Stimulated activated CD8-positive, alpha-beta memory T cell treated with anti-CD3 and anti-CD28 coated beads, Interleukin-15, amount 100 ng/mL, for 4 hours (primary cell): ENCODE data around the gene RASGRF2.

ENCODE experiments used
- DNase-seq, 2 donors: peaks; one replicate each; pipeline ENCODE4 v3.0.0-alpha.2; 2020; ENCODE audit warnings: low read depth in 2 of 2

RASGRF2 gene

DNA sequence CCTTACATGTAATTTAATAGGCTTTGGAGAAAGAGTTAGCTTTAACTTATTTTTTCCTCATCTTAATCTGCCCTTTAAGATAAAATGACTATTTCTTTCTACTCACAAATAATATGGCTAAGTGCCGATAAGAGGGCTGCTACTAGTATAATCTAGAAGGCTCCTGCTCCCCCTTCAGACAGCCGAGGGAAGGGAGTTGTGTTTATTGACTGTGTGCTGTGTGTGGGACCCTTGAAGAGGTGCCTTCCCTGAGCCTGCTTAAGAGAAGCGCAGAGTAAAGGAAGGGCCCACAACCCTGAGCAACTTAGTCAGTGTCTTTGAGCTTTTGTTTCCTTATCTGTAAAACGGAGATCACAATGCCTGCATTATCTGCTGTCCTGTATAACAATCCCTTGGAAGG is 244.9 kb downstream of the RASGRF2 start:
- no peak for DNase-seq

DNA sequence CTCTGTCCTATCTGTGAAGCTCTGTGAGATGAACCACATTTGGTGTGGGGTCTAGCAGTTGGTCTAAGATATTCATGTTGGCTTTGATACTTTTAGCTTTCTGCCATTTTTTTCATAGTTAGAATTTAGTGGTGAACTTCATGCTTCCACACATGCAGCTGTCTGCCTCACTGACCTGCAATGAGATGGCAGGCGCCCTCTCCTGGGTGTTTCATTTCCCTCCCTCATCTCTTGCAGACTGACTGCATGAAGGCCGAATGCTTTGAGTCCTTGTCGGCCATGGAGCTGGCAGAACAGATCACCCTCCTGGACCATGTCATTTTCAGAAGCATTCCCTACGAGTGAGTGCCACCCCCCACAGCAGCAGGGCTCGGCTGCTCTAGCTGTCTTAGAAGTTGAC is 246.8 kb downstream of the RASGRF2 start:
- no peak for DNase-seq

DNA sequence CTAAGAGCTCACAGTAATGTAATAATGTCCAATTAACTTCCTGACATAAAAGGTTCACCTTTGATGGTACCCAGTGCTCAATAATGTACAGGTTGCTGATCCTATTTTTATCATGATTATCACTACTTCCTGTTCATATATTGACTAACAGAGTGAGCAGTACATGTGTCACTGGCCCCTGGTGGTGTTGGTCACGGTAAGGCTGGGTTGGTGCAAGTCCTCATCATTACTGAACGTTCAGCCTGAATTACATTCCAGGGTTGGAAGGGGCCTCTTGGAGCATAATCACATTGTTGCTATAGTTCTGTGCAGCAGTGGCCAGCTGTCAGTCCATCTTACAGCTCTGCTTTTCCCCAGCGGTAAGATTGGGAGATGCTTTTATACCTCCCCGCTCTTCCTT is 248.7 kb downstream of the RASGRF2 start:
- DNase-seq: no peak

GRCh38 chr5:81209386-81209785 is 249.2 kb downstream of the RASGRF2 start:
- DNase-seq: no peak

- no peak for DNase-seq
These were observed 249.8 kb downstream of the RASGRF2 start for GRCh38 chr5:81209869-81210493.

DNA sequence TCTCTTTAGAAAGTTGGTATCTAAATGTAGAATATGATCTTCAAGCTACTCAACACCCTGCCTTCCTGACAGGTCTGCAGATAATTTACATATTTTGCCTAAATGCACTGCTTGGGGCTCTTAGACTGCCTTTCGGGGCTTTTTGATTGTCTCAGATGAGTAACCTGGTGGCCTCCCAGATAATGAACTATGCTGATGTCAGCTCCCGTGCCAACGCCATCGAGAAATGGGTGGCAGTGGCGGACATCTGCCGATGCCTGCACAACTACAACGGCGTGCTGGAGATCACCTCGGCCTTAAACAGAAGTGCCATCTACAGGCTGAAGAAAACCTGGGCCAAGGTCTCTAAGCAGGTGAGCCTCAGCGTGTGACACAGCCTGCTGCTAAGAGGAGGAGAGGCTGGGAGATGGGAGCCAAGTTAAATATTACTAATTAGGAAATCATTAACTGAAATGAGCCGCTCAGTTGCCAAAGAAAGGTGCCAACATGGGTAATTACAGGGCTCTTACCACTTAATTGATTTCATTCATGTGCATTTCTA is 252.1 kb downstream of the RASGRF2 start:
- no peak for DNase-seq

GRCh38 chr5:81213070-81213469 is 252.9 kb downstream of the RASGRF2 start:
- no peak for DNase-seq

- no peak for DNase-seq
These were observed 254.7 kb downstream of the RASGRF2 start for GRCh38 chr5:81214848-81215247.

GRCh38 chr5:81216152-81216551 is 256.0 kb downstream of the RASGRF2 start:
- DNase-seq: no peak

- no peak for DNase-seq
These were observed 259.2 kb downstream of the RASGRF2 start for GRCh38 chr5:81219389-81219788.

DNA sequence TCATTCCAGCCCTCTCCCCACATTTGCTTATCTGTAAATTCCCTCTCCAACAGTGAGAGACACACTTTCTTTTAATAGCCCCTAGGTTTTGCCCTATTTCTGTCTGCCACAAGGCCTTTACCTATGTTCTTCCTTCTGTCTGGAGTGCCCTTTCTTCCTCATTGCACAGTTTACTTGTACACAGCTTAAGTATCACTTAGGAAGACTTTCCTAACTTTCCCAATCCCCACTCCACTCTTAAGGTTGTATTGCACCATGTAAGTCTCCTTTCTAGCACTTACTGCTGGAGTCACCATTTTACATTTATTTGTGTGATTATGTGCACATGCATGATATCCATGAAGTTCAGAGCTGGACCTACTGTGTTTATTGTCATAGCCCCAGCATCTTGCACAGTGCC is 262.1 kb downstream of the RASGRF2 start:
- no peak for DNase-seq

DNA sequence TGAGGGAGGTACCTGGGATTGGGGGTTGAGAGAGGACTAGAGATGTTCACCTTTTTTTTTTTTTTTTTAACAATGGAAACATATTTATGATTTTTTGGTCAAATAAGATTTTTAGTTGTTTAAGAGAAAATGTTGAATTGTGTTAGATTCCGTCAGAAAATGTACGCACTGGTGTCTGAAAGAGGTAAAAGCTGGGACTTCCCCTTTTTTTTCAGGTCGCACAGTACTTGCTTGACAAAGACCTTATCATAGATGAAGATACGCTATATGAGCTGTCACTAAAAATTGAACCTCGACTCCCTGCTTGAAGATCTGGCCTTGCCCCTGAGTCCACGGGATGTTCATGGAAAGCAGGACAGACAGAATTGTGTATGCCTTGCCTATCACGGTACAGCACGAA is 265.3 kb downstream of the RASGRF2 start:
- no peak for DNase-seq

GRCh38 chr5:81226286-81226685 is 266.1 kb downstream of the RASGRF2 start:
- no peak for DNase-seq

GRCh38 chr5:81226949-81227348 is 266.8 kb downstream of the RASGRF2 start:
- no peak for DNase-seq

- DNase-seq: no peak
These were observed 267.9 kb downstream of the RASGRF2 start for GRCh38 chr5:81228084-81228483.

DNA sequence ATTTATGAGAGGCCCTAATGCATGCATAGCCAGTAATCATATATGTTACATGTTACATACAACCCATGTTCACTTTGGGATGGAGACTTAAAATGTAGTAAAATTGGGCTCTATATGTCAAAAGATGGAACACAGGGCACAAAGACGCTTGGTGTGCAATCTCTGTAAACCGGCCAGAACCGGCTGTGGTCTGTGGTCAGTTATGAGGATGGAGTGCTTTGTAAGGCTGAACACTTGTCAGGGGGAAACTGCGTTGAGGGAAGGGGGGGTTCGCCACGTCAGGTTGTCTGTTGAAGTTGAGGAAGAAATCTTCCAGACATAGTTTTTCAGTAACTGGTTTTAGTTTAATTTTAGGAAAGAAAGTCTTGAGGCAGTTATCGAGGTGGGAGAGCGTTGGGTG is 270.3 kb downstream of the RASGRF2 start:
- DNase-seq: no peak

- DNase-seq: no peak
These were observed 272.4 kb downstream of the RASGRF2 start for GRCh38 chr5:81232464-81233079.

DNA sequence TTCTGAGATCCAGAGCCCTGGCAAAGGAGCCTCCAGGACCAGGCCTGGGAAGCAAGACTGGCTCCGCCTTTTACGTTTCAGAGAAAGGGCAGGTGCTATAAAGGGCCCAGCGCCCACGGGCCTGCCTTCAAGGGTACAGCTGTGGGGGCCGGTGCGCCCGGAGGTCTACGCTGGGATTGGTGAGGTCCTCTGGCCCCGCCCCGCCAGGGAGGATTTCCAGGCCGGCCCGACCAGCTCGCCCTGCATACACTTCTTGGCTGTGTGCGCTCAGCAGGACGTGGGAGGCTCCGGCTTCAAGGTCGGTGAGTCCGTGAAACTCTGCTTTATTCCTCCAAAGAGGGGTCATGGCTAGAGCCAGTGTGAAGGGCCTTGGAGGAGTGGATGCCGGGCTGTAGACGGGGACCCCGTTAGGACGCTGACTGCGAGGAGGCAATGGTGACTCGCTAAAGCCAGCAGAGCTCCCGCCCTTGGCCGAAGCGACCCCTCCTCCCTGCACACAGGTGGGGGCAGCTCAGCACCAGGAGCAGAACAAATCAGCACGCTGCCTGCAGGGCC is 273.0 kb downstream of the RASGRF2 start, which contains the start of gene CKMT2:
Gene CKMT2, plus strand, starts transcription at position 243 of the 555 bp plus-strand sequence. CDS start 17,811 bp downstream, outside the sequence.
- DNase-seq: no peak

DNA sequence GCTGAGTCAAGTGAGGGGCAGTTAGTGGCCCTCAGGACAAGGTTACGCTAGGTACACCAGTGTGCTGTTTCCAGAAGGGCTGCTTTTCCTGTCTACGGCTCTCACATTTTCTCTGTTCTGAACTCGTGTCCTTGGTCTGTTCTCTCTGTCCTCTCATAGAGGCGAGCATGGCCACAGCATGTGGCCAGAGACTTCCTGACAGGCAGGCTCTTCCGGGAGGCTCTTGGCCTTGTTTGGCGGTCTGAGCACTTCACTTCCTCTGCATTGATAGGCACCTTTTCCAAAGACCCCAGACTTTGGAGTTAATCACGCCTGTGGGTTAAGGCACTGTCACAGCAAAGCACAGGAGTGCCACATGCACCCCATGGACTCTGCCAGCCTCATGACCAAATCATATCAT is 274.1 kb downstream of the RASGRF2 start:
- DNase-seq: no peak

DNA sequence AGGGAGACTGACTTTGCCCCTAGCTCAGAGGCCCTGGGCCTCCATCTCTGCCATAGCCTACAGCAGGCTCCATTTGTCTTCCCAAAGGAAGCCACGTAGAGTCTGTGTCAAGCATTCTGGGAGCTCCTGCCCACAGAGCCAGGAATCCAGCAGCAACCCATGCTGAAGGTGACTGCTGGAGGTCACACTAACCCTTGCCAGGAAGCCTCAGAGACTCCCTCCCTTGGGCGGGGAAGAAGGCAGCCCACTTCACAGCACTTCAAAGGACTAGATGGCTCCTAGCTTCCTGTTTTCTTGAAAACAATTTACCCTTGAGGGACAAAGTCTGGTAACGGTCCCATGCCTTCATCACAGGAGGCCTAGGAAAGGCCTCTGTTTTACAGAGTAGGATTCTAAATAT is 274.6 kb downstream of the RASGRF2 start:
- DNase-seq: no peak

GRCh38 chr5:81235287-81236072 is 275.3 kb downstream of the RASGRF2 start:
- no peak for DNase-seq

DNA sequence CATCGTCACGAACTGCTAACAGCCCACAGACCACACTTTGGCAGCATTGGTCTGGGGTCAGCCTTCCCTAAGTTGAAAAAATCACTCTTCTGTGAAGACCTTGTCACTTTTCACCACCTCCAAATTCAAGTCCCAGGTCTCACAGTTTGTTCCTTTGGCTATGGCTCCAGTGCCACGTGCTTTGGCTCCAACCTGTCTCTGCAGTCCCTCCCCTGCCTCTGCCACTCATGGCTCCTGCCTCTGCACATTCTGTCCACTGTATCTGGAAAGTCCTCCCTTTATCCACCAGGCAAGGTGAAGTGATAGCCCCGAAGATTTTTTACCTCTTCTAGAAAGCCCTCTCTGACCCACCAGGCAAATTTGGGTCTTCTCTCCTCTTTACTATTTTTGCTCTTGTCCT is 278.3 kb downstream of the RASGRF2 start:
- no peak for DNase-seq
